Right forelimb (tissue), 1 donor: Measurements from ENCODE around the gene HOXD10.

Experiments used
- DNase-seq: peaks from one replicate; pipeline ENCODE4 v3.0.0-alpha.2; 2018

Gene HOXD10

DNA sequence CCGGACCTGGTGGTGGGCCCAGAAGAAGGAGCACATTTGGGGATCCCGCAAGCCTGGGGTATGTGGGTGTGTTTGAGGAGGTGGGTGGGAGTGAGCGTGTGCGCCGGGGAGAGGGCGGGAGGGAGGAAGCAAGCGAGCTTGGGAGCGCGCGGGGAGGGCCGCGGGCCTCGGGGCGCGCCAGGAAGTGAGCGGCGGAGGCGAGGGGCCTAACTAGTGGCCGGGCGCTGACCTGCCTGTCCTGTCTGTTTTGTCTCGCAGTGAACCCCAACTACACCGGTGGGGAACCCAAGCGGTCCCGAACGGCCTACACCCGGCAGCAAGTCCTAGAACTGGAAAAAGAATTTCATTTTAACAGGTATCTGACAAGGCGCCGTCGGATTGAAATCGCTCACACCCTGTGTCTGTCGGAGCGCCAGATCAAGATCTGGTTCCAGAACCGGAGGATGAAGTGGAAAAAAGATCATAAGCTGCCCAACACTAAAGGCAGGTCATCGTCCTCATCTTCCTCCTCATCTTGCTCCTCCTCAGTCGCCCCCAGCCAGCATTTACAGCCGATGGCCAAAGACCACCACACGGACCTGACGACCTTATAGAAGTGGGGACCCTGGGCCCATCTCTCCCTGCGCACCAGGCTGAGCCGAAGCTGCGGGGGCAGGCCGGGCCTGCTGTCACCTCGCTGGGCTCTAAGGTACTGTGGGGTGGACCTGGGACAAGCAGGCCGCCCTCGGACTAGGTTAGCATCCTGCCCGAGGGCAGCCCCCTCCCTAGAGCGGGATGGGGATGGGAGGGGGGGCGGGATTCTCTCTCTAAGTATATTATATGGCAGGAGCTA lies 36.0 kb downstream of the HOXD10 start:
- no peak for DNase-seq

DNA sequence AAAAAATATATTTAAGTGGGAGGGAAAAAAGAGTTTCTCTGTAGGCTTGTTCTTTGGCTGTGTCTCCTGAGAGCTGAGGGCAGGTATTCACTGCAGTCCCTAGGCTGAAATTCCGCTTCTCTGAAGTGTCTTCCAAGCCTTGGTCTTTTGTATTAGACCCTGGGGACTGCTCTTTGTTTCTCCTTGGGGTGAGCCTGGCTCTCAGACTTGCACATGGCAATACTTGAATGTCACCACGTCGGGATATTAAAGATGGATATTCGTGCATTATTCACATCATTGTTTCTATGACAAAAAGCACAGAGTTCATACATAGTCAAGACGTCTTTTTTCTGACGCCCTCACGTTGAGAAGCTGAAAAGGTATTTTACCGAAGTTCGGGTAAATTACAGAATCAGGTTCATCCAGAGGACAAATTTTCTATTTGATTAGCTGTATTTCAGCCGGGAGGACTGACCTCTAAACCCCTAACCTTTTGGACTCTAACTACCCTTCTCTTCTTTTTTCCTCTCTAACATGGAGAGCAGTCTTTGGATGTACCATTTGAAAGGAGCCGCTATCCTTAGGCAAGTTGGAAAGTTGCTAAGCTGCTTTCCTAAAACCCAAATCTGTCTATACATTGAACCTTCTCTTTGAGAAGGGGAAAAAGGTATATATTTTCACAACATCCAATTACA lies 38.1 kb downstream of the HOXD10 start:
- no peak for DNase-seq

DNA sequence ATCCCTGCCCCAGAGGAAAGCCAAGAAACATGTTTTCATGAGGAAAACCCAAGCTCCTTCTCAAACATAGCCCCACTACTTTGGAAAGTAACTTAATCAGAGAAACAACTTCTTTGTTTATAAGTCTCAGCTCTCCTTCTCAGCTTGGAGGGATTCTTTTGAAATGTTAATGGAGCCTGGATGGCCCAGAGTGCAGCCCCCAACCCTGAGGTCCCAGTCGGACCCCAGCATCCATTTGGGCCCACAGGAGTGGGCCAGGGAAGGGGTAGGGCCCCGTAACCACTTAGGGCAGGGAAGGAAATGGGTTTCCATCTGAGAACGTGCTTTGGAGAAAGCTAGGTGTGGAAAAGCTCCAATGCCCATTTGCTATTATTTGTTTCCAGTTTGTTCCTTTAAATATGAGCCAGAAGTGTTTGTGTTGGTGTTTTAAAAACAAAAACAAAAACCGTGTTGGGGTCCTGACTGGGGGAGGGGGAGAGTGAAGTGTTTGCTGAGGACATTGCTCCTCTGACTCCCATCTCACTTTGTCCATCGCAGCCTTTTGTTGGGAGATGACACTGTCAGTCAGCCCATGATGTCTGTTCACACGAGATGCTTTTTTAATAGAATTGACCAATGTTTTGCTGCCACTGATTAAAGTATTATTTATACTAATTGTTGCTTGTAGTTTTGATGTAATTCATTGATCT lies 38.9 kb downstream of the HOXD10 start:
- no peak for DNase-seq

DNA sequence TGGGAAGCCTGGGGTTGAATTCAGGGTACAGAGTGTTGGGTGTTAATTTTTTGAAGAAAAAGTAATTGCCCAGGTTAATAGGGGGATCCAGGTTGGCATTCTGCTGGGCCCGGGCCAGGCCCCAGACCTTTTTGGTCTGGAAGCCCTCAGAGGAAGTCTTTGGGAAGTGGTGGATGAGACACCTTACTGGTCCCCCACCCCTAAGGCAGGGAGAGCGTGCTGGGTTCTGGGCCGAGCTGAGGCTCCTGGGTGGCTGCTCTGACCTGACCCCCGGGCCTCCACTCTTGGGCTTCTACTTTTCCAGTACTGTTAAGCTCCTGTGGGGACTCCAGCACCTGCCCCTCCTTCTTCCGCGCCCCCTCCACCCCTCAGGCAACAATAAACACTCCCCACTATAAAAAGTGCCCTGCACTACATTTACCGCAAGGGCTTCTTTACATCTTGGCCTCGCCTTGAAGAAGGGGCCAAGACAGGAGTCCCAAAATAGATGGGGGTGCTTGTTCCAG lies 39.8 kb downstream of the HOXD10 start:
- DNase-seq: no peak

DNA sequence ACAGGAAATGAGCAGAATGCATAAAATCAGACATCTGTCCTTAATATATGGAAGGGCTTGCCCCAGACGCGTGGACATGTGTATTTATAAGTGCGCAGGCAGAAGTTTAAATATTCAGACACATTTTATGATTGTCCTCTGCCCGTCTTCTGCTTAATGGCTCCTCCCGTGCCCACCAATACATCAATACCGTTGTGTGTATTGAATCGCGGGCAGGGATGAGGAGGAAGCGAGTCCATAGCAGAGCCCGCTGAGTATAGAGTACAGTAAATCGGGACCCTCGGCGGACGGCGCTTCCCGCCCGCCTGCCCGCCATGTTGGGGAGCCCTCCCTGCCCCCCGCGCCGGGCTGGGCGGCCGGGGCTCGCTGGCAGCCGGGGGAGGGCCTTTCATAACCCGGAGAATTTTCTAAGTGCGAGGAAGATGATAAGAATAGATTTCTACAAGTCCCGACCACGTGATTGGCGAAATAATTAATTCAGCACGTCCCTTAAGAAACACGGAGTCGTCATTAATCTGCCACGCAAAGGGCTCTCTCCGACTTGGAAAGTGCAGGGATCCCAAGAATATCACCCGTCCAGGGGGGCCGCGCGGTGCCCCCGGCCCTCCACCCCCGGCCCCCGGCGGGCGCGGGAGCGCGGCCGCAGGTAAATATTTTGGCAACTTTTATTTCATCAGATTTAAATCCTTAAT lies 40.4 kb downstream of the HOXD10 start, which contains the start of gene HOXD3:
Gene HOXD3 (plus strand): TSS at position 501 of the 692 bp plus-strand sequence. CDS start 11,808 bp downstream, outside the sequence.
- peak; percentile 62 for DNase-seq

DNA sequence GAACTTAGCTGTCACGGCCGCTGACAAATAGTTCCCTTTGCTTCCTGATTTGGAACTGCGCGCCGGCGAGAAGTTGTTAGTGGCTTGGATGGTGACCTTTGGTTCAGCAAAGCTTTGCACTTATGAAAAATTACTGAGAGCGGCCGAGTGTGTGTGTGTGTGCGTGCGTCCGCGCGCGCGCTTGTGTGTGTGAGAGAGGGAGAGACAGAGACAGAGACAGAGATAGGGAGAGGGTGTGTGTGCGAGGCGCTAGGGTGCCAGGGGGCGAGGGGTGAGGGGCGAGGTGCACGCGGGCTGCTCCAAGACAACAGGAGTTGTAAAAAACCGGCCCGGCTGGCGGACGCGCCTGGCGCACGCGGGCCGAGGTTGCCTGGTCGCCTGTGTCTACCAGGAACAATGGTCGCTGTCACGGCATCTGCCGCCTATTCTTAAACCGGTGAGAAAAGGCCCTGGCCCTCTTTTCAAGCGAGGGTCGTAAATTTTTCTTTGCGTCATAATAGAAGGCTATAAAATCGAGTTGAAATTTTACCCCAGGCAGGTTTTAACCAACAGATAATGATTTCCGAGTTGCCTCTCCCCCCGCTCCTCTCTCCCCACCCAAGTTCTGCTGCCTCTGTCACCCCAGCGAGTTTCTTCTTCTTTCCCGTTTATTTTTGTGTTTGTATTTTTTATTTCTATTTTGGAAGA lies 41.1 kb downstream of the HOXD10 start:
- peak; percentile 67 for DNase-seq

DNA sequence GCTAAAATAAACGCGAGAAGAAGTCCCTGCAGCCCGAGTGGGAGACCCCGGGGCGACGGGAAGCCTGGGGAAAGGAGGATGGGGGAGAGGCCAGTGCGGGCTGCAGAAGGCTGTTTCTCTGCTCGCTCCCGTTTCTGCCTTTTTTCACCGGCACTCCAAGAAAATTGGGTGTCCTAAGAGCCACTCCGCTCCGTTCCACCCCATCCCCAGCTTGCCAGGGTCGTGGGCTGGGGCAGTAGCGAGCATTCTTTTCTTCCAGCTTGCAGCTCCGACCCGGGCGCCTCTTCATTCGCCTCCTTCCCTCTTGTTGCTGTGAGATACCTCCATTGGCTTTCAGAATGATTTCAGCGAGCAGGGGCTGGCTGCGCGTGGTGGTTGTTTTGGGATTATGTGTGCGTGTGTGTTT lies 41.6 kb downstream of the HOXD10 start:
- no peak for DNase-seq

DNA sequence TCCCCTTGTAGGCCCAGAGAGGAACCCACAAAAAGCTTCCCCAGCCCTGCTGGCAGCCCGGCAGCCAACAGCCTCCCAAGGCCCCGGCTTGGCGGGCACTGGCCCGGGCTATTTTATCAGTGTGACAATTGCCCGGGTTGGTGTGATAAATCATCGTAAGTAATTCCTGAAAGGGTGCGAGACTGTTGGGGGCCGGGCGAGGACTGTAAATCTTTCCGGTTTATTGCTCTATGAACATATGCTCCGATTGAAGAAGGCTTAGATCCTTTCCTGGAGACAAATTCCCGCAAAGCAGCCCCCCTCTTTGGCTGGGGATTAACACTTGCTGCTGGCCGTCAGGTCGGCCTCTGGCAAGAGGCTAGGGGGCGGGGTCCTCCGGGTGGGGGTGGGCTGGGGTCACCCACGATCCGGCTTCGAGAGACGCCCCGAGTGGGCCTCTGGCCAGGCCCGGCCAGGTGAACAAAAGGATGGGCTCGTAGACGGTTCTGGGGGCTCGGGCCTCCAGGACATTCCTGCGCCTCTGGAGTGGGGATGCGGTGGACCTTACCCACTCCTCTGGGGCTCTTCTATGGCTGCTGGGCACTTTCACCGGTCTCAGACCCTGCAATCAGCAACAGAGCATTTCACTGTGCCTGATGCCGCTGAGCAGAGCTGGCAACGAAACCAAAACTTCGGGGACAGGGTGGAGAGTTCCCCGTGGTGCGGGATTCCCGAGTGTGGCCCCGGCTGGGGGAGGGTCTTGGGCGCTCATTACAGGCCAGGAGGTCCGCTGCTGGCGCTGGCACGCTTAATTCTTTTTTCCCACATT lies 42.5 kb downstream of the HOXD10 start:
- DNase-seq: no peak

DNA sequence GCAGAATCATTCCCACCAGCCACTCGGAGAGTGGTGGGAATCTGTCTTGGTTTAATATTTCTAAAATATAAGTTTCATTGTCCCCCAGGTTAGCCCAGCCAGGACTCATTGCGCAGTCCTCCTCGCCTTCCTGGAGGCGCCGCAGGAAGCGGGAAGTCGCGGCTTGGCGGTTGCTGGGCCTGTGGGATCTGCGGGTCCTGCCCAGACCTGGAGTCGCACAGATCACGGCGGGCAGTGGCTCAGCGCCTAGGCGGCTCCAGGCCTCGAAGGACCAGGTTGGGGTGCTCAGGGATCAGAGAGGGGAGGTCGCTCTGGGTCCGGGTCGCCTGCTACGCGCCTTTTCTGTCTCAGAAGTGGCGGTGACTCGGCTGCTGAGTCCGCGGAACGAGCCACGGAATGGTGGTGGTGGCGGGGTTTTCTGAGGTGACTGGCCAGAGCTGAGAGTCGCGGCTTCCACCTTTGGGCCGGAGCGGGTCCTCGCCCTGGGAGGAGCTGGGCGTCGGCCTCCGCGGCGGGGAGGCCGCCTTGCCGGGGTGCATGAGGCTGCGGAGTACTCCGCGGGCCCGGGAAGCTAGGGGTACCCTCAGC lies 43.2 kb downstream of the HOXD10 start:
- DNase-seq: no peak

DNA sequence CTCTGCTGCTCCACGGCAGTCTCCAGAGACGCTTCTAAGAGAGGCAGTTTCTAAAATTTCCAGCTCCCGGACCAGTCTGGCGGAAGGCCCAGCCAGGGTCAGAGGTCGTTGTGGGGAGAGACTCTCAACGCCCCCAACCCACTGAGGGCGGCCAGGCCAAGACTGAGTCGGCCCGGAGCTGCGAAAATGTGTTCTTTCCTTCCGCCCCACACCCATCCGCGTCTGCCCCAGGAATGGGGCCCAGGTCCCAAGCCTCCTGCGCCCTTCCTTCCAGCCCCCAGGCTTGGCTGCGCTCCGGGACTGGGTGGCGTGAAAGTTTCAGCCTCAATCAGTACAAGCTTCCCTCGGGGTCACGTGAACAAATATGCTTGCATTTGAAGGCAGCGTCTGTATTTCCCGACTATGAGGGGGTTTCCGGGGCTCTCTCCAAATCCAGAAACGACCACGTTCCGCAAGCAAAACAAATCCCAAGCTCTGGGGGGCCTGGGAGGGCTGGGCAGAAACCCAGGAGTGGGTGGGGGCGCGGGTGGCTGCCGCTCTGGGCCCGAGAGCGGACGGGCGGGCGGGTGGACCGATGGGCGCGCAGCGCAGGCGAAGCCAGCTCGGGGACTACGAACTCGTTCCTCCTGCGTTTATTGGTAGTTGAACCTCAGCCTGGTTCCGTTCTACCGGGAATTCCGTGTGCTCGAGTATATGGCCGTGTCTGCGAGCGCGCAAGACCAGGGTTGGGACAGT lies 43.8 kb downstream of the HOXD10 start:
- DNase-seq: peak; percentile 70

DNA sequence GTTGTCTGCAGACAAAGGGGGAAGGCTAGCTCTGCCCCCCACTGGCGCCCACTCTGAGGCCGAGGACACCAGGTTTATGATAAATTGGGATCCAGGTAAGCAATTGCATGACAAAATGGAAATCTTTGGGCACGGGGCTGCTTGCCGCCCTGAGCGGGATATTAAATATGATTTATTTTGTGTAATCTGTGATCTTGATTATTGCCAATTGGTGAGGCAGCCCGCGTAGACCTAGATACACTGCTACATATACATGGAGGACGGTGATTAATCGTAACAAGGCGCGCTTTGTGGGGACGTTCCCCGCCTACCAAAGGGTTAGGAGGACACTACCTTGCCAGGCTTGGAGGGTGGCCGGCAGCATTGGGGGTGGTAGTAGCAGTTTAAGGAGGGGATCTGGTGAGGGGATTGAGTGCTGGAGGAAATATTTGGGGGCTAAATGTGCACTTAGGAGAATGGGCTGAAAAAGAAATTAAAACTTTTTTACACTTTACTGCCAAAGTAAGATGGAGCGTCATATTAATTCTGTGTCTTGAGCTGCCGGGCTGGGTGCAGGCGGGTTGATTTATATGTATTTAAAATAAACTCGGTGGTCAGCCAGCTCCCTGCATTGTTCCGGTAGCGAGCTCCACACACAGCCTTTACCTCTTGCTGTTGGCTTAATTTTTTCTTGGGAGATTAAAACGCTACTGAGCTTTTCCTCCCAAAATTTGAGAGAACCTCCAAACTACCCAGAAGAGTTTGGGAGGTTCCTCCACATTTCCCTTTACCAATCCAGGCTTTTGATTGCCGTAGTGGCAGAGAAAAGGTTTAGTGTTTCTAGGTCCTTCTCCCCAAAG lies 44.6 kb downstream of the HOXD10 start:
- no peak for DNase-seq

DNA sequence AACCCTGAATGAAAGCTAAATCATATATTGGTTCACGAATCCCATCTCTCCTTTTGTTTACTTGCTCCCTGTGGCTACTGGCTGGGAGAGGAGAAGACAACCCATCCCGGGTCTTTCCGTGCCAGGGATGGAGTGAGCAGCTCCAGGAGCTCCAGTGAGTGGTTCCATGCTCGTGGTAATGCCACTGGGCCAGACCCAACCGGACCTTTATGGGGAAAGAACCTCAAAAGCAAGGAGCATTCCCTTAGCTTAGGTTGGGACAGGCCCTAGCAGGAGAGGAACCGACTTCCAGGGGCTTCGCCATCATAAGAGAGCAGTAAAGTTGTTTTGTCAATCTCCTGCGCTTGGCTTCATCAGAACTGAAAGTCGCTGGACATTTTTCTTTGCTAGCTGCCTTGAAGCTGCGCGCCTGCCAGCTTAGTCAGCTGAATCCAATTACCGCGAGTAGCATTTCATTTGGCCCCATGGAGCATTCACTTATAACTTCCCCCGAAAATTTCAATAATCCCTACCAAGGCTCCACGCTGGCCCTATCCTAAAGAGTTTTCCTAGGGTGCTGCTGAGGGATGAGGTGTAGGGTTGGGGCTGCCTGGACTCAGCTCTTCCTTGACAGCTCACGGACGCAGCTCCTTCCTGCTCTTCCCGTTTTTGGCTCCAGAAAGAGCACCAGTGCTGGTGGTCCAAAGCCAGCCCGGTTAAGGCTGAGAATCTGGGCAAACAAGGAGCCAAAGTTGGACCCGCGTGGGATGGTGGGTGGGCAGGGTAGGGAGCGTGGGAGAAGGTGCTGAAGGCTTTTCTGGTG lies 45.4 kb downstream of the HOXD10 start:
- DNase-seq: peak; percentile 81

DNA sequence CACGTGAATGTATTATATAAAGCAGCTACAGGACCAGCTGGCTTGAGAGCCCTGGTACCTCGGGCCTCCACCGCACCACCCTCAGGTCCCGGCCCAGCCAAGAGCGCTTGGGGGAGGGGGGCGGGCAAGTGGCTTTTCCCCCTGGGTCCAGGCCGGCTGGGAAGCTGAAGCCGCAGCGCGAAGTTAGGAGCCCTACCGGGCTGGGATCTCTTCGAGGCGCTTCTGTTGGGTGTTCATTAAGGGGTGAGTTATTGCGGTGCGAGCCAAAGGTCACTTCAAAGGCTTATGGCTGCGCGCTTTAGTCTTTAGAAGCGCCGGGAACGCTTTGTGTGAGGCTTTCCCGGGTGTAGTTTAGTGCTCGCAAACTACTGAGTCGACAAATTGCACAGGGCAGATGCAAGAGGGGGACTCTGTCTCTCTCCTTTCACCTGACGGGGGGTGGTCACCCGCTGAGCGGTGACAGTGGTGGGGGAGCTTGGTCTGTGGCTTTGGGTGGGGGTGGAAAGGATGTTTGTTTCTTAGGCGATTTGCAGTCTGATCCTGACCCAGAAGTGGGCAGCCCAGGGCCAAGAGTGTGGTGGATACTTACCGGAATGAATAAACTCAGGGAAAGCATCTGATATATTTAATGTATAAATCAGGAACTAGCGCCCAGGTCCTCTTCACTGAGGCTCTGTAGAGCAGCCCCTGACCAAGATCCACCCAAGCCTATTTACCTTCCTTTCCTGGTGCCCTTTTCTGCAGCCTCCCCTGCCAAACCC lies 46.5 kb downstream of the HOXD10 start:
- no peak for DNase-seq

DNA sequence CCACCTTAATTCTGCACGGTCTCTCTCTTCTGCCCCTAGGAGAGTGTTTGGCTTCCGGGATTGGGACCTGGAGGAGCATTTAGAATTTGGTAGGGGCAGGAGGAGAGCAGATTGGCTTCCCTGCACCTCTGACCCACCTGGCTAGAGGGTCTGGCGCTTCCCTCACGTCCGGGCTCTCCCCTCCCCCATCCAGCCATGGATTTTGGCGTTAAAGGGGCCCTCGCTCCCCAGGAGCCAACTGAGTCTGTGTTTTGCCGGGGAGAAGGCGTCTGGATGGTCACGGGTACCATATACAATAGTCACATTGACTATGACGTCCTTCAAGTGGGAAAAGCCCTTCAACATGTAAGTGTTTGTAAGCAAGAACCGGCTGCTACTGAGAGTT lies 47.1 kb downstream of the HOXD10 start:
- DNase-seq: no peak

DNA sequence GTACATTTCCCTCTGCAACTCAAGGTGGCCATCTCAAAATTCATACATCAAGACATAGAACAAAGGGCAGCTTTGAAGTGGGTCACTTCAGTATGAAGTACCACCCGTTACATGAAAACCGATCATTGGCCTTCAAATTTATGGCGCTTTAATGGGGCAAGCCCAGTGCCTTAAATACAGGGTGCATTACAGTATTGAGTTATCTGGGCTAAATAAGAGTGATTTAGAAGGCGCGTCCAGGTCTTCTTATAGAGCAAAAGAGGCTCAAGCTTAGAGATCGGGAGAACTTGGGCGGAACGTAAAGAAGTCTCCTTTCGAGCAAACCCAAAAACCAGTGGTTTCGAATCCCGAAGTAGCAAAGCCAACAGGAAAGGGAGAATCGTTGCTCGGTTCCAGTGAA lies 47.6 kb downstream of the HOXD10 start:
- no peak for DNase-seq

DNA sequence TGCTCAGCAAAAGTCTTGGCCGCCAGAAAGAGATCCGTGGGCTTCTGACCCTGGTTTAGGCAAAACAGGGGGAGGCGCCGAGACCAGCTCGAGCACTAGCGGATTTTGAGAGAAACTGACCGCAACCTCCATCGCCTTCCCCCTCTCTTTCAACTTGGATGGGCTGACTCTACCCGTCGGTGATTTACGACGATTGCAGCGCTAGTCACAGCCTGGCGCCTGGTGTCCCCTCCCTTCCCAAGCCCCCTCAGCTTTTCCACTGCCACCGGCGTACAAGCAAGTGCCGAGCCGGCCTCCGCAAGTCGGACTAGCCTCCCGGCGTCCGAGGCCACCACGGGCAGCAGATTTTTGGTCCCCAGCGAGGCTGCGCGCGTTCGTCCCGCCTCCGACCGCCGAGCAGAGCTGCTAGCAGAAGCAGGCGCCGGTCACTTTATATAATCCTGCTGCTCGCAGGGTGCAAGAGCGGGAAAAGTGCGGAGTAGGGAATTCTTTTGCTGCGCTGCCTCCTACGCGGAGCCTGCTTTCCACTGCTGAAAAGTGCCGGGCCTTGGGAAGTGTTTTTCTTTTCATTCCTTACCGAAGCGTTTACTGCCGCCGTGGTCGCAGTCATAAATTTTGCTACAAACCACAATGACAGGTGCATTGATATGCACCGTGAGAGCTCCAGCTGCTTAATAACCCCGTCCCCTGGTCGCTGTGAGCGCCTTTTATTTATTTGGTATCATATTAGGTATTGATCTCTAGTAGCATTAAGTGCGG lies 48.2 kb downstream of the HOXD10 start:
- DNase-seq: no peak
